HG02798 (cell line): ENCODE results near the gene ZYG11A.
"Not testable (repeated sequence)": the region's sequence is repeated elsewhere in the genome, so short reads cannot be mapped to it uniquely, and the experiment has no call there.

Experiments used
- ATAC-seq: cut with Tn5 transposase; IDR thresholded peaks from one replicate; pipeline ENCODE4 v1.9.1; 2021; ENCODE audit warnings: mild to moderate bottlenecking; ENCODE audit not compliant: unreplicated experiment, poor library complexity

Gene ZYG11A

DNA sequence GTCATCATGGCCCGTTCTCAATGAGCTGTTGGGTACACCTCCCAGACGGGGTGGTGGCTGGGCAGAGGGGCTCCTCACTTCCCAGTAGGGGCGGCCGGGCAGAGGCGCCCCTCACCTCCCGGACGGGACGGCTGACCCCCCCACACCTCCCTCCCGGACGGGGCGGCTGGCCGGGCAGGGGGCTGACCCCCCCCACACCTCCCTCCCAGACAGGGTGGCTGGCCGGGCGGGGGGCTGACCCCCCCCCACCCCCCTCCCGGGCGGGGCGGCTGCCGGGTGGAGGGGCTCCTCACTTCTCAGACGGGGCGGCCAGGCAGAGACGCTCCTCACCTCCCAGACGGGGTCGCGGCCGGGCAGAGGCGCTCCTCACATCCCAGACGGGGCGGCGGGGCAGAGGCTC is 27.2 kb downstream of the ZYG11A start:
- ATAC-seq = not testable (repeated sequence)

DNA sequence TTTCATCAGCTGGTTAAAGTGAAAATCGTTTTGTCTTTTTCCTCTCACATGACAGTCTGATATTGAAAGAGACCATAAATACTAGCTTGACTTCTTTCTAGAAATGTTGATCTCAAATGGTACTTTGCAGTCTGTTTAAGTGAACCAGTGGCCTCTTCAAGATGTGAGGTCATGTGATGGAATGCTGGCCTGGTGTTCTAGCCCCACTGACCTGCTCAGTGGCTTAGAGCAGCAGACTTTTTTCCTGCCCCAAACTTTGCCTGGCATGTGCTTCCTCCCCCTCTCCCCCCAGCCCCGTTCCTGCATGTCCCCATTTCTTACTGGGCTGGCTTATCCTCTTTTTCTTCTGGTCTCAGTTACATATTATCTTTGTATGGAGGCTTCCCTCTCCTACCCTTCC is 34.3 kb downstream of the ZYG11A start:
- ATAC-seq = no peak

DNA sequence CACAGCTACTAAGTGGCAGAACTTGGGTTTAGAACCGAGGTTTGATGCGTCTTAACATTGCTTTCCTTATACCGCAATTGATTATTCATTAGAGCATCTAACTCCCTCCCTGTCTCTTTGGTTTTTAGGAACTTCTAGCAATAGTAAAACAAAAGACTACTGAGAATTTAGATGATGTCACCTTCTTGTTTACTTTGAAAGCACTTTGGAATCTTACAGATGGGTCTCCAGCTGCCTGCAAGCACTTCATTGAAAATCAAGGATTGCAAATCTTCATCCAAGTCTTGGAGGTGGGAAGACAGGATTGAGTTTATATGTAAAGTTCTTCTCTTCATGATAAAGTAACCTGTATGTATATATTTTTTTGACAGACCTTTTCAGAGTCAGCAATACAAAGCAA is 35.0 kb downstream of the ZYG11A start:
- no peak for ATAC-seq

DNA sequence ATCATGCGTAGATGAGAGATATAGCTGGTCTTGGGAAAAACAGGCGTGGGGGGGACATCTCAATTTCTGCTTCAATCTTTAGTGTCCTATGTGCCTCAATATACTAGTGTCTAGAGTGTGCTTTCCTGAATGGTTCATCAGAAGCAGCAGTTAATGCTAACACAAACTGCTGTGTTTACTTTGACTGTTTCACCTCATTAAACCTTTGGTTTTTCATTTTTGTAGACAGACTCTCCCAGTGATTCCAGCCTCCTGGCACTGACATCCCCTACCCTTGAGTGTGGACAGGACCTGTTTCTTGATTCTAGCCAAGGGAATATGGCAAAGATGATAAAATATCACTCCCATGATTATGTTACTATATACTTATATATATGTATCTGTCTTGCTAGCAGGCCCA is 37.6 kb downstream of the ZYG11A start:
- no peak for ATAC-seq

DNA sequence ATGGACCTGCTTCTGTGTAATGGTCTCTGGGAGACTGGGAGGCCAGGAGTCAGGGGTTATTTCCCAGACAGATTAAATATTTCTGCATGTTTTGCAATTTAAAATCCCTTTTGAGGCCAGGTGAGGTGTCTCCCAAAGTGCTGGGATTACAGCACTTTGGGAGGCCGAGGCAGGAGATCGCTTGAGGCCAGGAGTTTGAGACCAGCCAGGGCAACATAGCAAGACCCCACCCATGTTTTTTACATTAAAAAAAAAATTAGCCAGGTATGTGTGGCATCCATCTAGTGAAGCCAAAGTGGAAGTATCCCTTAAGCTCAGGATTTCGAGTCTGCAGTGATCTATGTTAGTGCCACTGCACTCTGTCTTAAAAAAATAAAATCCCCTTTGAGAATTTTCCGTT is 44.9 kb downstream of the ZYG11A start:
- ATAC-seq = no peak

DNA sequence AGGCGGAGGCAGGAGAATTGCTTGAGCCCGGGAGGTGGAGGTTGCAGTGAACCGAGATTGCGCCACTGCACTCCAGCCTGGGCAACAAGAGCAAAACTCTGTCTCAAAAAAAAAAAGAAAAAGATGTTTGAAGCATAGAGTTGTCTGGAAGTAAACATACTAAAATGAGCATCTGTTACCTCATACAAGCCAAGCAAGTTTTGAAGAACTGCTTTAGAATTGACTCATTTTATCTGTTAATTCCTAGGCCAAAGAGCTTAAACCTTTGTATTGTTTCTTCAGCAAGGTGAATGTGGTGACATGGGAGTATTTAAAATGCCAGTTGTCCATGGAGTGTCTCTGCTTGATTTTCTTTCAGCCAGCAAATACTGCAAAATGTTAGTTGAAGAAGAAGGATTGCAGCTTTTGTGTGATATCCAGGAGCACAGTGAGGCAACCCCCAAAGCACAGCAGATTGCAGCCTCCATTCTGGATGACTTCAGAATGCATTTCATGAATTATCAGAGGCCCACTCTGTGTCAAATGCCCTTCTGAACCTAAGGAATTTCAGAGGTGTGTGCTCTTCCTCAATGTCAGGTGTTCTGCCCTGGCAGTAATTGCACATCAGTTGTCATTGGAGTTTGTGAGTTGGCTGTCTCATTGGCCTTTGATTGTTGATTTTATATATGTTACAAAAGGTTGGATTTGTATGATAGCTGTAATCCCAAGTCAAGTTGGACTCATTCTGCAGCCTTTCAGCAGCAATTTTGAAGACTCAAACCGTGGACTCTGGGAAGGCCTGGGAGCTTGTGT is 50.1 kb downstream of the ZYG11A start:
- ATAC-seq = no peak

DNA sequence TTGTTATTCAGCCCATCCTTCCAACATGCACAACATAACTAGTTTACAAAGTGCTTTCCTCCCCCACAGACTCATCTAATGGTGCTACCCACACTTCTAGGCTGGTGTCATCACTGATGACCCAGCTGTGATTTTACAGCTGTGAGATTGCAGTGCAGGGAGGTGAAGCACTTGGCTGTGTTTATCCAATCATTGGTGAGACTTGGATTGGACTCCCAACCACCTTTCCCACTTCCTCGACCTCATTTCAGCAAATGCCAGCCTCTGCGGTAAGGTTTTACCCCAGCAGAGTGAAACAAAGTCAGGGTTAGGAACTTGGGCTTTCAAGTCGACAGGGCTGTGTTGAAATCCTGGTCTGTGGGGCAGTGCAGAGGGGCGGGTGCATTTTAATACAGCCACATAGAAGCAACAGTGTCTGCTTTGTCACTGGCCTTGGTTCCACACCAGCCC is 56.9 kb downstream of the ZYG11A start:
- ATAC-seq = no peak

DNA sequence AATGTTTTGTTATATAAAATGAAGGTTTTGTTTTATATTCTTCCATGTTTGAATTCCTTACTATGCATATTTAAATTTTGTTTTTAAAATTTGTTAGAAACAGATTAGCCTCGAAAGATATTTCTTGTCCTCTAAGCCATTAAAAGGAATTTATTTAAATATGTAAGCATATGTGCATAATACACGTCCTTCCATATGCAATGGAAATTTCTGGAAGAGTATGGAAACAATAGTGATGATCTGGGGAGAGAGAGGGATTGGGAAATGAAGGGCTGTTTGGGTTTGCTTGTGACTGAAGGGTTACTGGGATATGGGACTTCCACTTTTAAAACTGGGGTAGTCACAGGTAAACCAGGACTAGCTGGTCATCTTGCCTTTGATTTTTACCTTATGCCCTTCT is 57.8 kb downstream of the ZYG11A start:
- no peak for ATAC-seq

DNA sequence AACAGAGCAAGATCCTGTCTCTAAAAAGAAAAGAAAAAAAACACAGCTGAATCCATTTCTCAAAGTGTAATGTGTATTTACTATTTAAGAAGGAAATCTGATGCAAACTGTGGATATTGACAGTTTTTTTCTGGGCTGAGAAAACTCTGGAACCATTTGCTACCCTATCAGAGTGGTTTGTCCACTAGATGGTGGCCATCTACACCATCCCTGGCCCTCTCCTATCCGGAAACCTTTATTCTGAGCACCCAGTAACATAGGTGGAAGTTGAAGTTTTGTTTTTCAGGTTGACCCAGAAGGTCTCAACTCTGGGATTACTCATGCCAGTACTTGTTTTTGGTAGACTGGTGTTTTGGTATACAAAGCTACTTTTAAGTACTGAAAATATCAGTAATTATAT is 58.8 kb downstream of the ZYG11A start:
- ATAC-seq = no peak

DNA sequence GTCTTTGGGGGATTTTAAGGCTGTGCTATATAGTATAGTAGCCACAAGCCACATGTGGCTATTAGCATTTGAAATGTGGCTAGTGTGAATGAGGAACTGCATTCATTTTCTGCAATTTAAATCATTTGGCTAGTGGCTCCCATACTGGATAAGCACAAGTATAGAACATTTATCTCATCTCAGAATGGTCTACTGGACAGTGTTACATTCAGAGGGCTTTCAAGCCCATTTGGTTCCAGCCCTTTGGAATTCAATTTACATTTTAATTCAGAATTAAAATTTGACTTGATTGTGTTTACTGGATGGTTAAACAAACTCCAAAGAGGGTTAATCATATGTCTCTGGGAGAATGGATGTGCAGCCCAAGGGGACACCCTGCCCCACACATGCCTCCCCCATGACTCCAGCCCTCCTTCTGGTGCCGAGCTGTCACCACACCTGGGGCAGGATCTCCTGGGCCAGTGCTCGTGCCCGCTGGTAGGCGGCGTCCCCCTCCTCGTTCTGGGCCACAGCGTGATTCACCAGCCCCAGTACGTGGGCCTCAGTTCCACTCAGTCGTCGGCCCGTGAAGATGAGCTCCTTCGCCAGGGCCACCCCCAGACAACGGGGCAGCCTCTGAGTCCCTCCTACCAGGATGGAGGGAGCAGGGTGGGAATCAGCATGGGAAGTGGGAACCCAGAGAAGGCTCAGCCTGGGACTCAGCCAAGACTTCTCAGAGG is 61.8 kb downstream of the ZYG11A start:
- no peak for ATAC-seq

DNA sequence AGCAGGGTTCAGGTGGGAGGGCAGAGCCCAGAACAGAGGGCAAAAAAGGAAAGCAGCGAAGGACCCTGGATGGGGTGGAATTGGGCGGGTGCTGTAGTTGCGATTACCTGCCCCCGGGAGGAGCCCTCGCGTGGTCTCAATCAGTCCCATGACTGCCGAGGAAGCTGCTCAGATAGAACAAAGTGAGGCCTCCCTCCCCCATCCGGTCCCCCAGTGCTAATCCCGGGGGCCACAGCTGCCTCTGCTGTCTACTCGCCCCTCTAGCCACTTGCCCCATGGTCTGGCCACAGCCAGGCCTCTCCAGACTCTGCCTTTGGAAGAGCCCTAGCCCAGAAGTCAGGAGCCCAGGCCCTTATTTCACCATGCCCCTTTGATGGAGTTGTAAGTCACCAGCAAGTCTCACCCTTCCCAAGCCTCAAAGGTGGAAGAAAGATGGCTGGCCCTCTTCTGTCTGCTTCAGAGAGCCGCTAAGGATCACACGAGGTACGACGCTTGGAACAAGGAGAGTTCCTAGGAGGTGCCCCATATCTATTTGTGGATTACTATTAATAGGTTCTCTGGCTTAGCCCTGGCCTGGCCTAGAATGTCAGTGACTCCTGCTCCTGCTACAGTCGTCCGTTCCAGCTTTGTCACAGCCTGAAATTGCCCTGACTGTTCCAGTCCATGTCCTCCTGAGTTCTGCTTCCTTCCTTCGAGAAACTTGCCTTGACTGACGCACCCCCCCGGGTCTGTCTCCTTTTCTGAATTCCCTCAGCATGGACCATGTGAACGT is 62.6 kb downstream of the ZYG11A start:
- ATAC-seq = no peak

DNA sequence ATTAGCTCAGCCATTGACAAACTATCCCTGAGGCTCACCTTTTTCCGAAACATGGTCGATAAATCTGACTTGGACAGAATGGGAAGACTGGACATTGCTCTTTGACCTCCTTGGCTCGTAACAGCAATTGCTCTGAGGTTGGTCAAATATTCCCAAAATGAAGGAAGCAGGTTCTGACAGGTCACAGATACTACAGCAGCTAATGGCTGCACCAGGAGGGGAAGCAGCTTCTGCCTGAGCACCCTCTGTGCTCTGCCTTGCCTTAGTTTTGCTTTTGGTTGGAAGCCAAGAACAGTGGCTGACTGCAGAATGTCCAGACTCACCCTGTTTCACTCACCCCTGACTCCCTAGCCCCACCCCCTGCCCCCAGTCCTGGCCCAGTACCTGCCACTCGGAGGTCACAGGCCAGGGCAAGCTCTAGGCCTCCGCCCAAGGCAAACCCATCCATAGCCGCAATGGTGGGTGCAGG is 63.6 kb downstream of the ZYG11A start:
- no peak for ATAC-seq

DNA sequence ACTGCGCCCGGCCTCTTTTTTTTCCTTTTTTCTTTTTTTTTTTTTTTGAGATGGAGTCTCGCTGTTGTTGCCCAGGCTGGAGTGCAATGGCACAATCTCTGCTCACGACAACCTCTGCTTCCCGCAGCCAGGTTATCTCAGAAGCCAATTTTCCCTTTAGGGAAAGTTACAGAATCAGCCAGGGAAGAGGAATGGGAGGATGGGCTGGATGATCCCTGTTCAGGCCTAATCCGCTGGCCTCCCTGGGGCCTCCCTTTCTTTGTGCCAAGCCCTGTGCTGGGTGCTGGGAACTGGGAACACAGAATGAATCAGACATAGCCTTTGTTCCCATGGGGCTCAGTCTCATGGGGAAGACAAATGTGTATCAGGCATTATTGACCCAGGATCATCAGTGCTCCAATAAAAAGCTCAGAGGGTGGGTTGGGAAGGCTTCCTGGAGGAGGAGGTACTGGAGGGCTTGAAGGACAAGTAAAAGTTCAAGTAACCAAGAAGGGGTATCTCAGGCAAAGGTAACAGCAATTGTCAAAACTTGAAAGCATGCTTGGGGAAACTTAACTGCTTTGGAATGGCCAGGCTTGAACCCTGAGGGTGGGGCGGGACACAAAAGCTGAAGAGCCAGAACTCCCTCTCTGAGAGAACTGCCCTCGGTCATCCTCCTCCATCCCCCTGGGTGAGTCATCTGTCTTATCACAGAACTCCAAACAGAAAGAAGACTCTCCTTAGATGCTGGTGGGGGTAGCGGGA is 64.7 kb downstream of the ZYG11A start:
- ATAC-seq = no peak

DNA sequence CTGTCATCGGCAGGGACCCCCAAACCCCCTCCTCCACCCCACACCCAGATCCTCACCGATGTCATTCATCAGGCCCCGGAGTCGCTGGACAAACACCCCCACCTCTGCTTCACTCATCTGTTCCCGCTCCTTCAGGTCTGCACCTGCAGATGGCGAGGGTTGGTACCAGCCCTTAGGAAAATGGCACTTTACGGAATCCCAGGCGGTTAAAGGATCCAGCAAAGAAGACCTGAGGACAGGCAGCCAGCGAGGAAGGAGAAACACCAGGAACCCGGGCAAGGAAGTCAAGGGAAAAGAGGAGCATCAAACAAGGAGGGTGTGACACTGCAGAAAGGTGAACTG is 65.2 kb downstream of the ZYG11A start:
- no peak for ATAC-seq

DNA sequence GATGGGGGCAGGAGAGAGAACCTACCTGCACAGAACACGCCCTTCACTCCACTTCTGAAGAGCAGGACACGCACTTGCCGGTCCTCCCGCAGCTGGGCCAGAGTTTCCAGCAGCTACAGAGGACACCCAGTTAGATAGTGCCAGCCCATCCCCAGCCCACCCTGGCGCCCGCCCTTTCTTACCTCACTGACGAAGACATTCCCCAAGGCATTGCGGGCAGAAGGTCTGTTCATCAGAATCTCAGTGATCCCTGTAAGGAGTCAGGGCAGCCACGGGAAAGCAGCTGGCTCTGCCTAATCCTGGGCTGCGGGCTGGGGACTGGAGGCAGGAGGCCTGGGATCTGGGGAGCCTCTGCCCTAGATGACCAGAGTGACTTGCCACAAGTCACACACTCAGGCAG is 69.0 kb downstream of the ZYG11A start:
- no peak for ATAC-seq

DNA sequence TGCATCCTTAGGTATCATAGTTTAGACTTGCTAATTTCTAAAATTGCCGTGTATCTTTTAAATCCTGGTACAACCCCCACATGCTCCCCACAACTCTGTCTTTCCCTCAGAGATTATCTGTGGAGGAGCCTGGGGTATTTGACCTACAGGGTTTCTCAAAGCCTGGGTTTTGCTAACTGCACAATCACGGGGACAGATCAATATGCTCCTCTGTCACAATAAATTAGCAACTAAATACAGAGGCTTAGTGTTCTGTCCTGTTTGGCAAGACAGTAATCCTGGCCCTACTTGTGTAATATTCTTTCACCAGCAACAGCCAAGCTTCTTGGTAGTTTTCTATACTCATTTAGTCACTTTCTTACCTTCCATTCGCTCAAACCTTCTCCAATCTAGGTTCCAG is 70.5 kb downstream of the ZYG11A start:
- no peak for ATAC-seq

DNA sequence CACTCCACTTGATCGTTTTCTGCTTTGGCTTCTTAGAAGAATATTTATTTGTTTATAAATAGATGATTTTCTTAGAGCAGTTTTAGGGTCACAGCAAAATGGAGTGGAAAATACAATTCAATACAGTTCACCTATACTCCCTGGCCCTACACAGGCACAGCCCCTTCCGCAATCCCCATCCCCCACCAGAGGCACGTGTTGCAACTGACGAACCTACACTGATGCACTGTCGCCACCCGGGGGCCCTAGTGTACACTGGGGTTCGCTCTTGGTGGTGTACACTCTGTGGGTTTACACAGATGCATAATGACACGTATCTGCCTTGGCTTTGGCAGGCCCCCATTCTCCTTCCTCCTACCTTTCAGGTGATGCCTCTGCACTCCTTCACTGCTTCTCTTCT is 71.0 kb downstream of the ZYG11A start:
- ATAC-seq = no peak

DNA sequence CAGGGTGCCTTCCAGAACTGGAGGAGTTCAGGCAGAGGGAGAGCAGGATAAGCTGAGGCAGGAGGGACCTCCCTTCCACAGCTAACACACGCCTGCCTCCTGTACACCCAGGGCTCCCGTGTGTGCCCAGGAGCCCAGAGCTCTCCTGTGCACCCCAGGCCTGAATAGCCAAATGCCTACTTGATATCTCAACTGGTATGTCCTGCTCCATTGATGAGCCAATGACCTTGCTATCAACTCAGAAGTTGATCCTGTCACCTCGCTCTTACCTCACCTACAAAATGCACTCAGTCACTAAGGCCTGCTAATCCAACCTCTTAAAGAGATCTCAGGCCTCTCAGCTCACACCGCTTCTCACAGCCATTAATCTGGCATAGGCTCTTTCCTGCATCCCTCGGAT is 71.9 kb downstream of the ZYG11A start:
- no peak for ATAC-seq

DNA sequence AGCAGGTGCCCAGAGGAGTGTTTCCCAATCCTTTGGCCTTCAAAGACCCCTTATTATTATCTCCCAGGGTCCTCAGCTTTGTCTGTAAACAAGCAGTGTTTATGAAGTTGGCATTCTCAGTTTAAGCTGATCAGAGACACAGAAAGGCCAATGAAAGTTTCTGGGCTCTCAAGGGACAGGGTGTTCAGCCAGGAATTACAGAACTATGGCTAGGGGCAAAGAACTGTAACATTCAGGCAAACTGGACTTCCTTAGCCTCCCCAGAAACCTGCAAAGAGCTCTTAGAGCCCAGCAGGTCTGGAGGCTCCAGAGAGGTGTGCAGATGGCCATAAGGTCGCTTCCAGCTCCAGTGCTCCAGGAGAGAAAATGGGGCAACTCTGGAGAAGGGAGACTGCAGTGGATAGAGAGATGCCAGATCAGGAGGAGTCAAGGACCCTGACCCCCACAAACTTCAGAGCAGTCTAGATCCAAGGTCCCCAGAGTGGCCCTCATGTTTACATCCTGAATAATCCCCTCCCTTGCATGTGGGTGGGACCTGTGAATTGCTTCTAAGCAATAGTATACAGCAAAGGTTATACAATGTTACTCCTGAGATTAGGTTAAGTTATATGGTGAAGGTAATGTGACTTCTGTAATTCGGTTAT is 72.8 kb downstream of the ZYG11A start:
- no peak for ATAC-seq

DNA sequence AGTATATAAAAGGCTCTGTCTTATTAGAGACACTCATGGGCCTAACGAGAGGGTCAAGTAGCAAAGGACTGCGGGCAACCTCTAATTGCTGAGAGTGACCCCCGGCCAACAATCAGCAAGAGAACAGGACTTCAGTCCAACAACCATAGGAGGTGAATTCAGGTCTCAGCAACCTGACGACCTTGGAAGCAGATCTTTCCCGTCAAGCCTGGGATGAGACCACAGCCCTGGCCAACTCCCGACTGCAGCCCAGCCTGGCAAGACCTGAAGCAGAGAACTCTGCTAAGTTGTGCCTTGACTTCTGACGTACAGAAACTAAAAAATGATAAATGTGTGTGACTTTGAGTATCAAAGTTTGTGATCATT is 73.3 kb downstream of the ZYG11A start:
- ATAC-seq = no peak
